ENCODE results near the gene TIAM1.

- TF ChIP-seq POLR2A (IDR thresholded peaks at IDR 0.05) (no peak), CTCF (IDR thresholded peaks at IDR 0.05) (no peak)
Measured at GRCh38 chr21:31190516-31190915, 153.5 kb downstream of the TIAM1 start.

Measured in stomach (tissue), 4 donors.